ENCODE results near the gene C1orf74. TPM values are rescaled to one million over a fixed set of nuclear protein-coding genes. Genes with fewer than 3 reads are reported as not detected.
A peak's percentile ranks its signal among the peaks of the same experiment; 100 is the strongest.

The C1orf74 gene
- total RNA-seq, 1 experiment from 2014 or later, result 5.0 TPM

DNA sequence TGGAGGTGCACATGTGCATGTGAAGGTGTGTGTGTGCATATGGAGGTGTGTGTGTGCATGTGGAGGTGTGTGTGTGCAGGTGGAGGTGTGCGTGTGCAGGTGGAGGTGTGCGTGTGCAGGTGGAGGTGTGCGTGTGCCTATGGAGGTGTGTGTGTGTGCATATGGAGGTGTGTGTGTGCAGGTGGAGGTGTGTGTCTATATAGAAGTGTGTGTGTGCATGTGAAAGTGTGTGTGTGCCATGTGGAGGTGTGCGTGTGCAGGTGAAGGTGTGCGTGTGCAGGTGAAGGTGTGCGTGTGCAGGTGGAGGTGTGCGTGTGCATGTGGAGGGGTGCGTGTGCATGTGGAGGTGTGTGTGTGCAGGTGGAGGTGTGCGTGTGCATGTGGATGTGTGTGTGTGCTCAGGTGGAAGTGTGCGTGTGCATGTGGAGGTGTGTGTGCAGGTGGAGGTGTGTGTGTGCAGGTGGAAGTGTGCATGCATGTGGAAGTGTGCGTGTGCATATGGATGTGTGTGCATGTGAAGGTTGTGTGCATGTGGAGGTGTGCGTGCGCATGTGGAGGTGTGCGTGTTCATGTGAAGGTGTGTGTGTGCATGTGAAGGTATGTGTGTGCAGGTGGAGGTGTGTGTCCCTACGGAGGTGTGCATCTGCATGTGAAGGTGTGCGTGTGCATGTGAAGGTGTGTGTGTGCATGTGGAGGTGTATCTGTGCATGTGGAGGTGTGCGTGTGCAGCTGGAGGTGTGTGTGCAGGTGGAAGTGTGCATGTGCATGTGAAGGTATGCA is 13.5 kb downstream of the C1orf74 start:
- DNase-seq (ENCODE audit: low spot score), result no peak

DNA sequence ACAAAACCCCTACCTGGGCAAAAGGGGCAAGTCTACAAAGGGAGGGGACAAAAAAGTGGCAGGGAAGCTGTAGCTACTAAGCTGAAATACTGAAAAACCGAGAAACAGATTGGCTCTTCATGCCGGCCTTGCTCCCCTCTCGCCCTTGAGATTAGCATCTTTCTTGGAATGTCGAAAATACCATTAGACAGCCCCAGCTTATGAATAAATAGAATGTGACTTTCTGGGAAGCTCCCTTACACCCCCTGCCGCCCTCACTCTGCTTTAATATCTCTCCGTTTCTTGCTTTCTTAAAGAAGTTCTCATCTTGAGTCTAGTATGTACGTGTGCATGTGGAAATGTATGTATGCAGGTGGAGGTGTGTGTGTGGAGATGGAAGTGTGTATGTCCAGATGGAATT is 14.4 kb downstream of the C1orf74 start:
- DNase-seq (ENCODE audit: low spot score), result no peak

DNA sequence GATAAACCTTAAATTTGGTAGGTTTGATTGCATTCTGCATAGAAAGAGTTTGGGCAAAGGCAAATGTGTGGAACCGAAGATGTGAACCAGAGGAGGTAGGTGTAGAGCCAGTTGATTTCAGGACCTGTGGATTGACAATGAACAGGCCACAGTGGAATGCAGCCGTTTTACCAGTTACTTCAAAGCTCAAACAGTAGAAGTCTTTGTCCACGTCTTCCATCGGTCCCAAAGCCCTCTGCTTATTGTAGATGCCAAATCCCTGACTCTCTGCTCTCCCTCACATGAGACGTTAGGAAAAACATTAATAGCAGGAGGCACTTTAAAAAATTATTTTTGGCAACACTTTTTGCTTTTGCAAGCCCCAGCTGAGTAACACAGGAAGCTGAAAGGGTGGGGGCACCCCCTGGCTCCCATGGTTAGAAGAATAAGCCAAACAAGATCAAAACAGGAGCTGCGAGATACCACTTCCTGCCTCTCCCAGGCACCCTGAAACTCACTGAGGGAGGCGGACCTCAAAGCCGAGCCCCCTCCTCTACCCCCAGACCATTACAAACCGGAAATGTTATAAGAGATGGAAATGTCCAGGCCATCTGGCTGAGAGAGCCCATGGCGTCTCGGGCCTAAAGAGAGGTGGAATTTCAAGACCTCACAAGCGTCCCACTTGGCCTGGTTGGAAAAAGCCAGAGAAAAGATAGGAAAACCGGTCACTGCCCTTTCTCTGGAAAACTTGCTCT is 15.0 kb downstream of the C1orf74 start:
- DNase-seq (ENCODE audit: low spot score), result peak; percentile 40

DNA sequence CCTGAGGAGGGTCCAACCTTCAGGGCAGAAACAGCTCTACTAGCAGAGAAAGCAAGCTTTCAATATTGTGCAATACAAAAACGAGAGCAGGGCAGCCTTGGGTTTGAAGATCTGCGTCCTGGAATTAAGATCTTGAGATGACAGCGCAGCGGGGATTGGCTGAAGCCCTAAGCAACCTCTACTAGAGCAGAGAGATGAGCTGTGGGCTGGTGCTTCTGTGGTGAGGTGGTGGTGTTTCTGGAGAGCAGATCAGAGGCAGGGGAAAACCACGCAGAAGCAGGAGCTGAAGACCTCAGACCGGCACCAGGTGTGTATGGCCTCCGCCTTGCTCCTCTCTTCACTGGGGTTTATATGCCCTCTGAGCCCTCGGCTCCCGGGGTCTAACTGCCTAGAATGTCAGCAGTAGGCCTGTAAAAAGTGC is 16.0 kb downstream of the C1orf74 start:
- DNase-seq (ENCODE audit: low spot score), result no peak

DNA sequence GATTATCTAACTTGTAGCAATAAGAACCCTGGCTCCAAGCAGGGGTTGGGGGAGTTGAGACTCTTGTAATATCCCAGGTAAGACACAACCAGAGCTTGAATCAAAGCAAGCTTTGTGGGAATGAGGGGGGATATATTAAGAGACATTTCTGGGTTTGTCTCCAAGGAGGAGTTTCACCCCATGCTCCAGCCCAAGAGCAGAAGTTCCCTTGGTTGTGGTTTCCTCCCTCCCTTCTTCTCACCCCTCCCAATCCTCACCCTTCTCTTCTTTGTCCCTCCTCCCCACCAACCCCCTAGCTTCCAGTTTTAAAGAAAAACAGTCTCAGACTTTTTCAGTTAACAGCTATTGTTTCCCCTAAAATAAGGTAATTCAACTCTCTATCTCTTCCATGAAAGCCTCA is 16.7 kb downstream of the C1orf74 start:
- DNase-seq (ENCODE audit: low spot score), result no peak

DNA sequence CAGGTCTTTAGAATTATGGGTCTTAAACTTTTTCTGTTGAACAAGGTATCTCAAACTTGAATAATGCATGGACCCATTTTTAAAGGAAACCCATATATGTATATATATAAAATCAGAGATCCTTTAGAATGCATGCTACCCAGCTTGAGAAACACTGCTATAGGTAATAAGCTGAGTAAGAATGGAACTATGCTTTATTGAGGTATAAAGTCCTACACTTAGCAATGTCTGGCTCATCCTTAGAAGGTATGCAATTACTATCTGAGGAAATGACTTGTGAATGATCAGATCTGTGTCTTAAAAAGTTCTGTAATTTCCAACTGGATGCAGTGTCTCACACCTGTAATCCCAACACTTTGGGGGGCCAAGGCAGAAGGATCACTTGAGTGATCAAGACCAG is 17.3 kb downstream of the C1orf74 start:
- DNase-seq (ENCODE audit: low spot score), result no peak

DNA sequence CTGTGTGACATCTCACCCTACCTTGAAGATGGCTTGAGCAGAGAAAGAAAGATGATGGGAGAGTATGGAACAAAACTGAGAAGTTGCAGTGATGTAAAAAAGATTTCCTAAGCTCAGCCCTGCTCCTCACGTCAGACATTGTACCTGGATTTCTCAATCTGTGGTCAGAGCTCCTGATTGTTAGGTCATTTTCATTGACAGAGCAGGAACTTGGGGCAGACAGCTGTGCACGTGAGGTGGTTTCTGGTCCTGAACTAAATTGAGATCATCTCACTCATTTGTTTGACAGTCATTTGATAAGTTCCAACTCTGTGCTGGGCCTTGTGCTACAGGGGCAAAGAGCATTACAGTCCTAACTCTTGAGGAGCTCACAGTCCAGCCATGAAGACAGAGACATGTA is 18.3 kb downstream of the C1orf74 start:
- no peak for DNase-seq (ENCODE audit: low spot score)

DNA sequence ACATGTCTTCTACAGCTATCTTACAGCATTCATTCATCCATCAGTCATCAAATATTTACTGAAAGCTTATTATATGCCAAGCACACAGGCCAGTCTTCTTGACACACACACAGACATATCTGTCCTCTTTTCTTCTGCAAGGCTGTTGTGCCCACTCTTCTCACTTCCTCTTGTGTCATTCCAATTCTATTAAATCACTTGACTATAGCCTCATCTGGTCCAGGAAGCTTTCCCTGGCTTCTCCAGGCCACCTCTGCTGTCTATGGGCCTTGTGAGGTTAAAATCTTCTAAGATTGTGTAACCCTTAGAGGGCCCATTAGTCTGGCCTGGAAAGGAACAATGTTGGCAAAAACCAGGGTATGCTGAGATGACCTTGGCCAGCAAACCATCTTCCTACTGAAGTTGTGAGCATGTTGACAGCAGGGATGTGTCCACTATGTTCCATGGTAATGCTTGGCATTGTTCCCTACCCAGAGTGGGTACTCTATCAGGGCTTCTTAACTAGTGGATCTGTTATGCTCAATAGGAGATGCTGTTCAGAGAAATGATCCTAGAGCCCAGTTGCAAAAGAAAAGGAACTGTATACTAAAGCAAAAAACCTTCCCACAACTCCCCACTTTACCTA is 23.2 kb downstream of the C1orf74 start:
- no peak for DNase-seq (ENCODE audit: low spot score)

DNA sequence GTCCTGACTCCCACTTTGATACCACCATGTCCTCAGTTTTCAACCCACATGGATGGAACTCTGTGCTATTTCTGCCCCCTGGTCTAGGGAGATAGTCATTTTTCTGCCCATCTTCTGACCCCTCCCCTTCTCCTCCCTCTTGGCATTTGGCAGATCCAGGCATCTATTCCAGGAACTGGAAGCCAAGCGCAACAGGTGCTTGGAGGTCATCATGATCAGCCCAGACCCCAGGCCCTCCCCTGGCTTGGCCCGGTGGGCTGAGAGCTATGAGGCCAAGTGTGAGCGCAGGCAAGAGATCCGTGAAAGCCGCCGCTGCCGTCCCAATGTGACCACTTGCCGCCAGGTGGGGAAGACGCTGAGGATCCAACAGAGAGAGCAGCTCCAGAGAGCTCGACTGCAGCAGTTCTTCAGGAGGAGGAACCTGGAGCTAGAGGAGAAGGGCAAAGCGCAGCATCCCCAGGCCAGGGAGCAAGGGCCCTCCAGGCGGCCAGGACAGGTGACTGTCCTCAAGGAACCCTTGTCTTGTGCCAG is 24.5 kb downstream of the C1orf74 start:
- no peak for DNase-seq (ENCODE audit: low spot score)

DNA sequence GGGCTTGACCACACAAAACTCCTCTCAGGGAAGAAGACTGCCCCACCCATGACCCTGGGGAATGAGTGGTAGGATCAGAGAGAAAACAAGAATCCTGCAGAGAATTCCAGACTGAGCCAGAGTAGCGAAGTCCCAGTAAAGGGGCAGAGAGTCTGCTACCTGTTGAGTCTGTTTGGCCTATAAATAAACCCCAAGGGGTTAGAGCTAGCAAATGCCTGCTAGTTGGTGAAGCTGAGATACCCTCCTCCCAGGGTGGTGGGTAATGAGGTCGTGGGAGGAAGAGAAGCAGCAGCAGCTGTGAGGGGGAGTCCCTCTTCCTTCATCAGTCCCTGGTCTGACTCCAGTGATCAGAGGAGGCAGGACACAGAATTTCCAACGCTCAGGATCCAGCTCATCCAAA is 26.0 kb downstream of the C1orf74 start:
- DNase-seq (ENCODE audit: low spot score), result no peak

DNA sequence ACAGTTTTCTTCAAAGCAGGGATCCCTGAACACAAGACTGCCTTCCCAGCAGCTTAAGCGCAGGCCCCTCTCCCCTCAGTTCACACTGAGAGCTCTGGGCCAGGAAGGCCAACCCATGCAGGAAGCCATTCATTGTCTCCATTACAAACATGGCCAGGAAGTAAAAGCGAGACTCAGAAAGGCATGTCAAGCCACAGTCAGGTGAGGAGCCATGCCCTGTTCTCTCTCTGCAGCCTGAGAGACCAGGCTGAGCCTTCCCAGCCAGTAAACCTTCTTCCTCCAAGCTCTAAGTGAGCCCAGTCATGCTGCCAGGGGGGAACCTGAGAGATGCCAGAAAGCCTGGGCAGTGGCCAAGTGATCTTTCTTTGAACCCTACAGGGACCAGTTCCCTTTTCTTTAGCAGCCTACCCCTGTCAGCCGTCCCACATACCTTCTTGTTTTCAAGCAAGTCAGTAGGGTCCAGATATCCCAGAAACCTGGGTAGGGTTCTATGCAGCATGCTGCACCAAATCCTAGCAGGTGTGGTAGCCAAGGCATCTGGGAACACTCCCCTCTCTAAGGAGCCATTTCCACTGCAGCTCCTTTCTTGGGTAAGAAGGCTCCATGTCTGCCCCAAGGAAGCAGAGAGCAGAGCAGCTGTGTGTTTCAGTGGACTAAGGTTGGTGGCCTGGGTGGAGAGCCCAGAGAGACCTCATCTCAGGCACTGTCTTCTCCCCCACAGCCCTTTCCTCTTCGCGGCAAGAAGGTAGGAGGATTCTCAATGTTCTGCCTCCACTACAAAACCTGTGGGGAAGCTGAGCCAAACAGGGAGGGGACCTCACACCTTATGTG is 27.5 kb downstream of the C1orf74 start:
- no peak for DNase-seq (ENCODE audit: low spot score)

DNA sequence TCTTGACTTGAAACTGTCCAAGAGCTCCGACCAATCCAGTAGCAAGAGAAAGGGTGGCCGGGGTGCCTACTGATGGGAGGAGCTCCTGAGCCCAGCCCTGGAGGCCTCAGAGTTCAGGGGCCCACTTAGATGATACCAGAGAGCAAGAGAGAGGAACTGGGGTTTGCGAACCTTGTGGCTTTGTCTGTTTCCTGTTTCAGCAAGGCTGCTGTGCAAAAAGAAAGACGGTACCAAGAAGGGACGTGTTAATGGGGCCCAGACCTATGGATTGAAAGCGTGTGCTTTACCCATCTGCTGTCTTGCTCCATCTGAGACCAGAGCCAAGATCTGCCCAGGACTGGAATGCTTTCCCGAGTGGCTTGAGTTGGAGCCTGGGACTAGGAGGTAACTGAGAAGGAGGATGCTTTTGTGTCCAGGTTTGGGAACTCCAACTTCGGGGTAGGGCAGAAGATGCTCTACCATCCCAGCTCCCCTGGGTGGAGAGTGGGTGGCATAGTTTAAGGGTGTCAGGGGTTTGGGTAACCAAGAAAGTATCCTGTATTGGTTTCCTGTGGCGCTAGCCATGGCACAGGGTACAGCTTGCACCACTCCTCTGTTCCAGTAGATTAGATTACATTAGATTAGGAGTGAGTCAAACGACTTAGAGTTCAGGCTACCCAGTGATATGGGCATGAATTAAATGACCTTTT is 28.3 kb downstream of the C1orf74 start, which contains the start of gene TRAF3IP3:
Gene TRAF3IP3, plus strand, starts transcription at position 128 of the 689 bp plus-strand sequence. CDS start 3,987 bp downstream, outside the sequence.
- no peak for DNase-seq (ENCODE audit: low spot score)

DNA sequence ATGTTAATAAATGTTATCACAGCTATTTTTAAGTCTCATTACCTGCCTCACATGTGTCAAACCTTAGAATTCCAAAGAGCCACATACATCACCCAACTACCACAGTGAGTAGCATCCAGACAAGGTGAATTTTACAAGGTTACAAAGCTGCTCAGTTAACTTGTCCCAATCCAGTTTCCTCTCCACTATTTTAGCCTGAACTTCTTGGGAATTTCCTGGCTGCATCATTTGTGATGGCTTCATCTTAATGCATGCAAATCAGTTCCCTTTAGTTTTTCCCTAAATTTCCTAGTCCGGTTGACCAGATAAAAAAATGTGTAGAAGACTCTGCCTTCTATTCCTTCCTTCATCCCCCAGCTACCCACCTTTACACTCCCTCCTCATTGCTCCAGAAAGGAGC is 29.1 kb downstream of the C1orf74 start:
- DNase-seq (ENCODE audit: low spot score), result no peak

DNA sequence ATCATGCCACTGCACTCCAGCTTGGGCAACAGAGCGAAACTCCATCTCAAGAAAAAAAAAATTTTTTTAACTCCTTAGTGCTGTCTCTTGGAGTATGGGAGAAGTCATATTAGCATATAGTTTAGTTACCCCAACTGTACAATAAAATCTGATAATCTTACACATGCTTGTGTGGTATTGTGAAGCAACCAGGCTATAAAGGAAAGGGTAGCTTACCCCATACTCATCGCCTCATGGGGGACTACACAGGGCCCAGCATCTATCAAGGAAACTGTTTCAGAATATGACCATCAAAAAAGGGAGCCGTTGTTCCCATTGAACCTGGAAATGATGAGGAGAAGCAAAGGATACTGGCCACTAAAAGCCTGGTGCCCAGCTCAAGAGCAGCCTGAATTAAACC is 31.5 kb downstream of the C1orf74 start:
- no peak for DNase-seq (ENCODE audit: low spot score)

DNA sequence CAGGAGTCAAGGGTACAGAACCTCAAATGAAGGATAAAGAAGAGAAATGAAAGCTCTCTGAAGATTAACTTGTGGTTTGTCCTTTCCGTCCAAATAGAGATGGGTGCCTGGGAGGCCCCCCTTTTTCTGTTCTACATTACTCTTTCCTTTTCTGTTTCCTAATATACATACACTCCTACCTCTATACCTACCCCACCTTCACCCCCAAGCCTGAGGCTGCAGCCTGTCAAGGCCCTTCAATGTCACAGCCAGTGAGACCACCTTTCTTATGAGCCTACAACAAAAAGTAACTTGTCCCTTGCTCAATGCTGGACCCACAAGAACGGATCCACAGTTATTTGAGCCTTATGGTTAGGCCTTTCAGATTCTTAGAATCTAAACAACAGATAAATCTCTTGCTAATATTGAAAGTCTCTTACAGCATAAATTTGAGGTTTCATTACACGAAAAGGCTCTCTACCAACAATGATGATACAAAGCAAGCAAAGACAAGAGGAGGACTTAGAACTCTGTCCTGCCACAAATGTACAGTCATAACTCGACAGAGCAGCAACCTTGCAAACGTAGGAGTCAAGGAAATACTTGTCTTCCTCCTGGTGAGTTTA is 32.6 kb downstream of the C1orf74 start:
- no peak for DNase-seq (ENCODE audit: low spot score)

DNA sequence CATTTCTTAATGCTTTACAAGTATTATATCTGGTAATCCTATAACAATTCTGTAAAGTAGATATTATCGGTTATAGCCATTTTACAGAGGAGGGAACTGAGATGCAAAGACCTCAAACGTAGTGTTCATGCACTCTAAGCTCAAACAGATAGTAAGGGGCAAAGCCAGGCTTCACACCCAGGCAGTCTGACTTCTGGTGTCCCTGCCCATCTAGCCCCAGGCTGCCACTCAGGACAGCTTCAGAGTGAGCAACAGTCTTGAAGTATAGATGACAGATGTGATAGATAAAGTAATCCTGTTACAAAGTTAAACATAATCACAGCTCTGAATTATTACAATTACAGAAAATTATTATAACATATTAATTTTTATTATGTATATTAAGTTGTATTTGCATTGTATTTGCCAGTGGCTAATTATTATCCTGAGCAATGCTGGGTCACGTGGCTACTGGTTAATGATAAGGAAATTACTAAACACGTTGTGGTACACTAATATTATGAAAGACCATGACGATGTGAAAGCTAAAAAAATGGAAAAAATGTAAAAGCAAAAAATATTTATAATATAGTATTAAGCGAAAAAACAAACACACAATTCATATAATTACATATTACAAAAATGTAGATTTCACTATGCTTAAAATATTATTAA is 34.6 kb downstream of the C1orf74 start:
- DNase-seq (ENCODE audit: low spot score), result no peak

DNA sequence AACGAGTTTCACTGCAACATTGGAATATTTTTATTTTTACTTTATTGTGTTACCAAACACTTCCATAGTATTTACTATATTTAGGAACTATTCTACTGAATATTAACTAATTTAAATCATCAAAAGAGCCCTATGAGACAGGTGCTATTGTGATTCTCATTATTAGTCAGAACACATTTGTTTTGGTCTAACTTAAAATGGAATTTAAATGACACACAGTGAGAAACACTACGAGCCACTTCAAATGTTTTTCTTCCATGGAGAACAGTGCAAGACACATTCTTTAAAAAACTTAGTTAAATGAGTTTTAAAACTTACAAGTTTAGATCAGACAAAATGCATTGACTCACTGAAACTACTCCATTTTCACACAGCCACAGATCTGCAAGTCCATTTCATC is 35.2 kb downstream of the C1orf74 start:
- DNase-seq (ENCODE audit: low spot score), result no peak

DNA sequence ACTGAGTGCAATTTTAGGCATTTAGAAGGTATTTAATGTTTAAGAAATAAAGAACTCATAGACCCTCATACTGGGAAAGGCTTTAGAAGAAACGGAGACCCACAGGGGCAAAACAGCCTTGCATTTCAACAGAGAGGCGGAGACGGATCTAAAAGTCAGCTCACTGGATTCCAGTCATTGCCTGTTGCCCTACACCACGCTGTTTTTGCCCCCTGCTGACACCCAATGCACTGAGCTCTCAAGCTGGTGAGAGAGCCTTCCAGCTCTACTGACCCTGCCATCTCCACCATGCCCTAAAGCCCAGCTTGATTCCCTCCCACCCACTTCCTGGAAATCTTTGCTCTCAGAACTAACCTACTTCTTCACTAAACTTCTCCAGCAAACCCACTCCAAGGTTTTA is 35.7 kb downstream of the C1orf74 start:
- no peak for DNase-seq (ENCODE audit: low spot score)

DNA sequence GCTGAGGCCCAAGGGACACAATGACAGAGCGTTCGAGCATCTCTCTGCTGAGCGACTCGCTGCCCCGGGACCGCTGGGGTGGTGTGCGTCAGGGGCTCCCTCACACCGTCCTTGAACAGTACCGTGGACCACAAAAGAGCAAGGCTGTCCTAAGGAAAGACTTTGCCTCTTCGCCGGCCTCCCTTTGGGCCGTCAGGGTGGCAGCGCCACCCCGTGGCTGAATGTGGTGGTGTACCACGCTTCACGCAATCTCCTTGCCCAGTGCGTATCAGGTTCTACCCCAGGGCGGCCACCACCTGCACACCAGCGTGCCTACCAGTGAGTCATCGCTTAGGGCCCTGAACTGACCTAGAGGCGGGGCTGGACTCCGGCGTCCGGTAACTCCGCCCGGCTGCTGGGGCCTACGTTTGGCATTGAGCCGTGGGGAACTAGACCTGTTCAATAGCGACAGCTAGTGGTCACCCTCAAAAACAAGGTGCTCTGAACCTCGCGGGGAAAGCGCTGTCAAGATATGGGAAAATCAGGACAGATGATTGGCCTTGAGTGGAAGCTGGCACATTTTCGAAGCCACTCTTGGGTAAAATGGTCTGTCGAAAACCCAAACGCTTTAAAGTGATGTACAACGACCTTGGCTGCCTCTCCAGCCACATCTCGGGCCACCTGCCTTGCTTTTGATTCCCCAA is 36.6 kb downstream of the C1orf74 start:
- peak; percentile 98 for DNase-seq (ENCODE audit: low spot score)
